K562 (cell line): Measurements from ENCODE around the gene NFAM1. TPM values are rescaled to one million over a fixed set of nuclear protein-coding genes. Genes with fewer than 3 reads are reported as not detected.

Experiments used
- BRCA1 ChIP-seq, 2 experiments: fragments of 450-650 bp in 1 of 2; sonication (generic) in 1 of 2; formaldehyde crosslinking in 1 of 2; IDR thresholded peaks; 2 replicates each; pipeline versions ENCODE4 v1.5.0 to v1.6.1; 2017 to 2020; ENCODE audit warnings: mild to moderate bottlenecking in 1 of 2, missing genetic modification reagents in 1 of 2
- CREM ChIP-seq: IDR thresholded peaks from 2 replicates; pipeline ENCODE4 v1.6.1; 2014; ENCODE audit warnings: antibody characterized with exemption, low read depth
- DPF2 ChIP-seq: fragments of 450-650 bp; IDR thresholded peaks from 2 replicates; pipeline ENCODE4 v1.6.1; 2016
- ETS2 ChIP-seq: IDR thresholded peaks from 2 replicates; pipeline ENCODE4 v1.6.1; 2016; ENCODE audit warnings: borderline replicate concordance, missing genetic modification characterization, mild to moderate bottlenecking, moderate library complexity, missing compliant biosample characterization; ENCODE audit not compliant: poor library complexity, severe bottlenecking
- ETV1 ChIP-seq: fragments of 450-650 bp; conservative IDR thresholded peaks from 2 replicates; pipeline ENCODE4 v1.6.1; 2016; ENCODE audit warnings: missing genetic modification characterization, control low read depth, low read depth, missing compliant biosample characterization
- FOXJ3 ChIP-seq: sonication (generic); formaldehyde crosslinking; IDR thresholded peaks from 2 replicates; pipeline ENCODE4 v1.4.0; 2020; ENCODE audit warnings: mild to moderate bottlenecking, missing genetic modification reagents
- FUS ChIP-seq: fragments of 200-400 bp; formaldehyde crosslinking; optimal IDR thresholded peaks from 2 replicates; pipeline ENCODE3; 2017; ENCODE audit warnings: low read depth, low read length
- HNRNPUL1 ChIP-seq: fragments of 200-400 bp; formaldehyde crosslinking; IDR thresholded peaks from 2 replicates; pipeline ENCODE4 v1.6.1; 2017; ENCODE audit warnings: low read length
- JUN ChIP-seq, 2 experiments: sonication (generic) in 1 of 2; formaldehyde crosslinking in 1 of 2; IDR thresholded peaks; 2 replicates each; pipeline versions ENCODE4 v1.6.1 to v1.8.0; 2012 to 2022; ENCODE audit warnings: borderline replicate concordance in 2 of 2, mild to moderate bottlenecking in 2 of 2, improper control_type of control experiment in 1 of 2, low read depth in 1 of 2, low read length in 1 of 2, missing genetic modification reagents in 1 of 2
- KDM1A ChIP-seq, 2 experiments: fragments of 450-650 bp; IDR thresholded peaks; 2 replicates each; pipeline ENCODE4 v1.6.1; 2016; ENCODE audit warnings: mild to moderate bottlenecking in 2 of 2
- KLF16 ChIP-seq: IDR thresholded peaks from 2 replicates; pipeline ENCODE4 v1.6.1; 2016; ENCODE audit warnings: antibody characterized with exemption
- MAFF ChIP-seq: IDR thresholded peaks from 2 replicates; pipeline ENCODE4 v1.6.1; 2012; ENCODE audit warnings: low read length, improper control_type of control experiment
- MED1 ChIP-seq: sonication (generic); formaldehyde crosslinking; IDR thresholded peaks from 2 replicates; pipeline ENCODE4 v1.8.1; 2023; ENCODE audit warnings: missing genetic modification reagents, borderline replicate concordance
- MEF2A ChIP-seq: IDR thresholded peaks from 2 replicates; pipeline ENCODE4 v1.6.1; 2011; ENCODE audit warnings: low read depth, mild to moderate bottlenecking, low read length, moderate library complexity; ENCODE audit not compliant: control insufficient read depth
- MEF2D ChIP-seq: conservative IDR thresholded peaks from 2 replicates; pipeline ENCODE4 v1.6.1; 2016; ENCODE audit warnings: low read depth, missing genetic modification characterization, missing compliant biosample characterization
- NCOA1 ChIP-seq: fragments of 450-650 bp; IDR thresholded peaks from 2 replicates; pipeline ENCODE4 v1.6.1; 2016; ENCODE audit warnings: low read depth
- NELFE ChIP-seq: IDR thresholded peaks from 2 replicates; pipeline ENCODE4 v1.6.1; 2011; ENCODE audit warnings: mild to moderate bottlenecking; ENCODE audit not compliant: insufficient read depth, insufficient read length
- RB1 ChIP-seq: fragments of 450-650 bp; IDR thresholded peaks from 2 replicates; pipeline ENCODE4 v1.6.1; 2017; ENCODE audit warnings: low read depth, mild to moderate bottlenecking
- RBBP5 ChIP-seq: fragments of 200-600 bp; sonication (generic); IDR thresholded peaks from 2 replicates; pipeline ENCODE4 v1.6.1; 2012; ENCODE audit warnings: borderline replicate concordance, mild to moderate bottlenecking, low read length, control low read depth, inconsistent platforms; ENCODE audit not compliant: insufficient read depth, poor library complexity, severe bottlenecking
- SAFB ChIP-seq: fragments of 200-400 bp; formaldehyde crosslinking; IDR thresholded peaks from 2 replicates; pipeline ENCODE4 v1.6.1; 2017; ENCODE audit warnings: low read depth, low read length, borderline replicate concordance
- SIN3B ChIP-seq: fragments of 450-650 bp; IDR thresholded peaks from 2 replicates; pipeline ENCODE4 v1.6.1; 2017; ENCODE audit warnings: low read depth, mild to moderate bottlenecking, moderate library complexity
- SREBF2 ChIP-seq: sonication (generic); formaldehyde crosslinking; IDR thresholded peaks from 2 replicates; pipeline ENCODE4 v1.4.0; 2020; ENCODE audit warnings: mild to moderate bottlenecking, missing genetic modification reagents
- TAF7 ChIP-seq: fragments of 450-650 bp; IDR thresholded peaks from 2 replicates; pipeline ENCODE4 v1.6.1; 2016; ENCODE audit warnings: missing genetic modification characterization, missing compliant biosample characterization
- TEAD2 ChIP-seq: fragments of 450-650 bp; IDR thresholded peaks from 2 replicates; pipeline ENCODE4 v1.6.1; 2016; ENCODE audit warnings: missing genetic modification characterization, control low read depth, missing compliant biosample characterization
- ZNF311 ChIP-seq: fragments of 250-450 bp; sonication (Bioruptor Pico); IDR thresholded peaks from 2 replicates; pipeline ENCODE4 v1.4.0; 2020; ENCODE audit warnings: mild to moderate bottlenecking, moderate library complexity
- polyA plus RNA-seq, 8 experiments: library from polyadenylated mRNA; depleted of rRNA in 4 of 8; stranded (reverse) in 5 of 8; unstranded in 3 of 8; fragments of >200 nt; fragmentation: Nextera tagmentation in 2 of 8; fragmentation: Illumina TruSeq in 1 of 8; extraction: Ambion mirVana in 2 of 8; extraction: Trizol in 1 of 8; gene quantifications; 2 replicates each; pipeline versions ENCODE4 v1.2.1 to v1.2.3, GENCODE V29; 2011 to 2014; ENCODE audit warnings: inconsistent platforms in 1 of 8, missing spikeins in 1 of 8
- total RNA-seq, 7 experiments: library from RNA; depleted of rRNA in 6 of 7; stranded (reverse); fragments of >200 nt in 6 of 7; fragmentation: Illumina TruSeq in 2 of 7; extraction: Trizol in 2 of 7; gene quantifications; 2 replicates each; pipeline versions ENCODE4 v1.2.1 to v1.2.3, GENCODE V29; 2011 to 2021; ENCODE audit warnings: low replicate concordance in 1 of 7
- TF ChIP-seq, protein P1 (sequence below): sonication (generic); formaldehyde crosslinking; IDR thresholded peaks from 2 replicates; pipeline ENCODE4 v1.9.0; 2022; ENCODE audit warnings: mild to moderate bottlenecking, missing genetic modification reagents
- TF ChIP-seq, protein P2 (sequence below): fragments of 150-350 bp; conservative IDR thresholded peaks from 2 replicates; pipeline ENCODE4 v1.6.1; 2014; ENCODE audit warnings: low read length

The NFAM1 gene
- total and polyA plus RNA-seq, 9 of the 15 experiments (the other 6 are each of a cell fraction or from before 2014, with no cell fraction given): 0.01 to 0.18 (median 0.03) TPM; not detected in 5

DNA sequence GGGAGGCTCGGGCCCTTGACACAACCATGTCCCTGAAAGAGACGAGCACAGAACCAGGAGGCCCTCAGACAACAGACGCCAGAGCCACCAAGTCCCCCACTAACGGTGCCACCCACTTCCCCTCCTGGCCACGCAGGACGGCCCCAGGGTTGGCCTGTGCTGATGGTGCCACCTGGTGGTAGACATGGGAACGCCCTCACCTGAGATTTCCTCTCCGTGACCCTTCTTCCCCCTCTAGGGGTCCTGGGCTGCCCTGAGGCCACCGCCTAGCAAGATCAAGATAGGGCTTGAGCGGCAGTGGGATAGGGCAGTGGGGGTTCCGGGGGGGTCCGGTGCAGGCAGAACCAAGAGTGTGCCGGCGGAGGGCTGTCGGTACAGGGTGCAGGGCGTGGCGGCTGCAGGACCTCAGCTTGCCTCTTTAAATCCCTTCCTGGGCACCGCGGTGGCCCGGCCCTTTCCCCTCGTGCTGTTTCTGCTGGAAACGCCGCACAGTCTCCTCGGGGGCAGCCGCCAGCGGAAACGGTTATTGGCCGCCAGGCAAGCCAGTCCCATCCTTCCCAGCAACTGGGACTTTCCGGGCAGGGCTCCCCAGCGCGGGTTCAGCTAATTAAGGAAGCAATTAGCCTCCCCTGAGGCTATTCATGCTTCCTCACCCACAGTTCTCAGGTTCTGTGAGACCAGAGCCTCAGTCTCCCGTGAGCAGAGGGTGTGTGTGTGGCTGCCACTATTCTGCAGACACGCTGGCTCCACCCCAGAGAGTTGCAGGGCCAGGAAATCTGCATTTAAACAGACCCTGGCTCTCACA, 5.5 kb upstream of the NFAM1 start (continued):
- TF ChIP-seq, protein P1, sequence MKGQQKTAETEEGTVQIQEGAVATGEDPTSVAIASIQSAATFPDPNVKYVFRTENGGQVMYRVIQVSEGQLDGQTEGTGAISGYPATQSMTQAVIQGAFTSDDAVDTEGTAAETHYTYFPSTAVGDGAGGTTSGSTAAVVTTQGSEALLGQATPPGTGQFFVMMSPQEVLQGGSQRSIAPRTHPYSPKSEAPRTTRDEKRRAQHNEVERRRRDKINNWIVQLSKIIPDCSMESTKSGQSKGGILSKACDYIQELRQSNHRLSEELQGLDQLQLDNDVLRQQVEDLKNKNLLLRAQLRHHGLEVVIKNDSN: no peak
- TF ChIP-seq MEF2D (tag) (no peak), KLF16 (peak; percentile 21; the same call in 1 of the 2 replicates), MEF2A (no peak), ETS2 (tag) (no peak), DPF2 (no peak), TEAD2 (tag) (no peak), TAF7 (tag) (no peak), BRCA1 (IDR thresholded peaks at IDR 0.05) (no peak), BRCA1 (CRISPR knock-in tag; IDR thresholded peaks at IDR 0.05) (no peak), HNRNPUL1 (no peak), MED1 (CRISPR knock-in tag) (no peak), NCOA1 (no peak), RB1 (peak; percentile 40; the same call in 1 of the 2 replicates), CREM (0 out of 2 replicates have a peak, but pooled peaks have one; percentile 34), FUS (no peak), NELFE (no peak), ETV1 (tag) (no peak), SREBF2 (CRISPR knock-in tag) (no peak), FOXJ3 (CRISPR knock-in tag) (no peak), SIN3B (peak; percentile 16; the same call in 1 of the 2 replicates), SAFB (peak; percentile 53; the same call in 1 of the 2 replicates), RBBP5 (no peak), JUN (IDR thresholded peaks at IDR 0.05; ENCODE audit: borderline replicate concordance, low read depth, low read length) (no peak), JUN (CRISPR knock-in tag; IDR thresholded peaks at IDR 0.05; ENCODE audit: borderline replicate concordance) (0 out of 2 replicates have a peak, but pooled peaks have one; percentile 21), ZNF311 (no peak), MAFF (no peak), KDM1A (IDR thresholded peaks at IDR 0.05) (no peak)
- TF ChIP-seq, protein P2, sequence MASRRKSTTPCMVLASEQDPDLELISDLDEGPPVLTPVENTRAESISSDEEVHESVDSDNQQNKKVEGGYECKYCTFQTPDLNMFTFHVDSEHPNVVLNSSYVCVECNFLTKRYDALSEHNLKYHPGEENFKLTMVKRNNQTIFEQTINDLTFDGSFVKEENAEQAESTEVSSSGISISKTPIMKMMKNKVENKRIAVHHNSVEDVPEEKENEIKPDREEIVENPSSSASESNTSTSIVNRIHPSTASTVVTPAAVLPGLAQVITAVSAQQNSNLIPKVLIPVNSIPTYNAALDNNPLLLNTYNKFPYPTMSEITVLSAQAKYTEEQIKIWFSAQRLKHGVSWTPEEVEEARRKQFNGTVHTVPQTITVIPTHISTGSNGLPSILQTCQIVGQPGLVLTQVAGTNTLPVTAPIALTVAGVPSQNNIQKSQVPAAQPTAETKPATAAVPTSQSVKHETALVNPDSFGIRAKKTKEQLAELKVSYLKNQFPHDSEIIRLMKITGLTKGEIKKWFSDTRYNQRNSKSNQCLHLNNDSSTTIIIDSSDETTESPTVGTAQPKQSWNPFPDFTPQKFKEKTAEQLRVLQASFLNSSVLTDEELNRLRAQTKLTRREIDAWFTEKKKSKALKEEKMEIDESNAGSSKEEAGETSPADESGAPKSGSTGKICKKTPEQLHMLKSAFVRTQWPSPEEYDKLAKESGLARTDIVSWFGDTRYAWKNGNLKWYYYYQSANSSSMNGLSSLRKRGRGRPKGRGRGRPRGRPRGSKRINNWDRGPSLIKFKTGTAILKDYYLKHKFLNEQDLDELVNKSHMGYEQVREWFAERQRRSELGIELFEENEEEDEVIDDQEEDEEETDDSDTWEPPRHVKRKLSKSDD: no peak
